HS-5 (cell line): ENCODE data around the gene AFG3L2.
"Not testable (repeated sequence)": the region's sequence is repeated elsewhere in the genome, so short reads cannot be mapped to it uniquely, and the experiment has no call there.

Experiments
- DNase-seq: peaks from one replicate; pipeline ENCODE4 v3.0.0-alpha.2; 2012; ENCODE audit warnings: low read depth

The AFG3L2 gene

DNA sequence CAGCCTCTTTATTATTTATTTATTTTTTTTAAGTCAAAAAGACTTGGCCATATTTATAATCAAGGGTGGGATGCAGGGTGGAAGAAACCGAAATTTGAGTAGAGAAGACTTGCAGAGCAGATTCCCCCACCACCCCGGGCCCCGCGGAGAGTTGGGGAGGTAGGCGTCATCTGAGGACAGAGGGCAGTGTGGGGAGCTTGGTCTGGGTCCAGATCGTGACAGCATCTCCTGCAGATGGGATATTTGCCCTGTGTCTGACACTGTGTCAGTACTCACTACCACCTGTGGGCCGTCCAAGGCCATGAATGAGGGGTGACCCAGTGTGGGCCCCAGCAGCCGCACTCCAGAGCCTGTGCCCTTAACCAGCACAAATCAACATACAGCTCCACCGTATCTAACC, 20.2 kb upstream of the AFG3L2 start:
- no peak for DNase-seq

DNA sequence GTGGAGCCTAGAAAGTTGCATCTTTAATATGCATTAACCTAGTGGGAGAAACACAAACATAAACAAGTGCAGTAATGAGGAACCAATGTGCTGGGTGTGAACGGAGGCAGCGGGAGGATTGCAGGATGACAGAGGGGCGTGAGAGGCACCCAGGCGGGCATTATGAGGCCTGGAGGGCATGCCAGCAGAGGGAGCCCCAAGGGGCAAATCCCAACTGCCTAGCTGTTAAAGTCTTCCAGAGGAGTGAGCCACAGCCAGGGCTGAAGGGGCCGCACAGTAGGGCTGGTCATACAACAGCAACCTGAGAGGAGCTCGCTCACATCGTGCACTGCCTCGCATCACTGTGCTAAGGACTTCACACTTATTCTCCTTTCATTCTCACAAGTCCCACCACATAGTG, 17.4 kb upstream of the AFG3L2 start:
- no peak for DNase-seq

DNA sequence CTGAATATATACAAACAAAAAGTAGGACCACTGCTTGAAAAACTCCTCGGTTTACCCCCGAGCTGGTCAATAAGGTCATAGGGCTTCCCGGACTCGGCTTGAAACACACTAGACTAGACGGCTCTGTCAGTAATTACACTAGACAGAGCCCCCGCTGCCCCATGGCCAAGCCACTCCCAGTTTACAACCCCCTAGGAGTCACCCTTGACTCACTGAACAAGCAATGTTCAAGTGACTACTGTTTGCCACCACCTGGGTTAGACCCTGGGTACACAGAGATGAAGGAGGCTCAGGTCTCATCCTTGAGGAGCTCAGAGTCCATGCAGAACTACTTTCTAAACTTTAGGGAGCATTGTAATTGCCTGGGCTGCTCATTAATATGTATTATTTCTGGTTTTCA, 17.0 kb upstream of the AFG3L2 start:
- no peak for DNase-seq

DNA sequence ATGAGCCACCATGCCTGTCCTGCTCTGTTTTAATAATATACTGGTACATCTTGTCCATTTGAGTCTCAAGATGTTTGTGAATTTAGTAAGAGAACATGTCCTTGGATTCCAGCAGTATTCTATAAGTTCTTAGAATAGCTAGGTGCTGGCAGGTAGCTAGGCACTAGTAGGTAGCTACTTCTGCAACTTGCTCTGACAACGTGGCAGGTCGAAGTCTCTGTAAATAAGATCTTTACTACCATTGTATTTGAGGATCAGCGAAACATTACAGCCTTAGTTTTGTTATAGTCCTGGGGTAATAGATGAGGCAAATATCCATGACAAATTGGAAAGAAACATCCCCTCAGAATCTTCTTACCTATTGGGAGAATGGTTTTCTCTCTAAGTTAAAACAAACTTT, 16.5 kb upstream of the AFG3L2 start:
- no peak for DNase-seq

DNA sequence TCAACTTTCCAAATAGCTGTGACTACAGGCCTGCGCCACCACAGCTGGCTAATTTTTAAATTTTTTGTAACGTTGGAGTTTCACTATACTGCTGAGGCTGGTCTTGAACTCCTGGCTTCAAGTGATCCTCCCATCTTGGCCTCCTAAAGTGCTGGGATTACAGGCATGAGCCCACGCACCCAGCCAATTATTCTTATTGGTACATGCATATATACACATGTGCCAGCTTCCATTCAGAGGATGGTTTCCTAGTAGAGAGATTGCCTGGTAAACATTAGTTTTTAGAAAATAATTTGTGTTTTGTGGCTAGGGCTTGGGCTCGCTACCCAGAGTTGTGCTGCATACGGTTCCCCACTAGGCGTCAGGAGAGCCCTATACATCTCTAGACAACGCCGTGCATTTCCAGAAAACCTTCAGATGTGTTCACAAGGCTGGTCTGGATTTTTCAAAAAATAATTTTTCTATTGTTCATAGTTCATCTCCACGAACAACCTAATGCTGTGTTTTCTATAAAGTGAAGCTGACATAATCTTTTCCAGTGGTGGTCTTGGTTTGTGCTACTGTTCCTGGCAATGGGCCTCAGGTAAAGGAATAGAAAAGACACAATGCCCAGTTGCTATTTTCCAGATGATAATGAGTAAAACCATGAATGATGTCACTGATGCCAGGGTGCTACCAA, 14.6 kb upstream of the AFG3L2 start:
- peak; percentile 25 for DNase-seq

DNA sequence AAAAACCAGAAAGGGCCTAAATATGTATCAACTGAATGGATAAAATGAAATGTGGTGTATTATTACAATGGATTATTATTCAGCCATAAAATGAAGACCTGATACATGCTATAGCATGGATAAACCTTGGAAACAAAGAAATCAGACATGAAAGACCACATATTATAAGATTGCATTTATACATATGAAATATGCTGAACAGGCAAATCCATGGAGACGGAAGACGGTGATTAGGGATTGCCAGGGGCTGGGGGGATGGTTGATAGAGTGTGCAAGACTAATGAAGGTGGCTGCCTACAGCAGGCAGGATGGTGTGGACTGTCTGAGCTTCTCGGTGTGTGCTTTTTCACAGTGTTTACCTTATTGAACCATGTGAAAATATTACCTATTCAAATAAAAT, 11.4 kb upstream of the AFG3L2 start:
- DNase-seq, result no peak

DNA sequence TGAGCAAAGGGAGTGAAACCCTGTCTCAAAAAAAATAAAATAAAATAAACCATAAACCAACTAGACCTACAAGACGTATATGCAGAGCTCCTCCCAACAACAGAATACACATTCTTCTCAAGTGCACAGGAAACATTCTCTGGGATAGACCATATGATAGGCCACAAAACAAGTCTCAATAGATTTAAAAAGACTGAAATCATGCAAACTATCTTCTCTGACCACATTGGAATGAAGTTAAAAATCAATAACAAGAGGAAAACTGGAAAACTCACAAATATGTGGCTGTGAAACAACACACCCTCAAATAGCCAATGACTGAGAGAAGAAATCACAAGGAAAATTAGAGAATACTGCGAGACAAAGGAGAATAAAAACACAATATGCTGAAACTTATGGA, 7.2 kb upstream of the AFG3L2 start:
- no peak for DNase-seq

DNA sequence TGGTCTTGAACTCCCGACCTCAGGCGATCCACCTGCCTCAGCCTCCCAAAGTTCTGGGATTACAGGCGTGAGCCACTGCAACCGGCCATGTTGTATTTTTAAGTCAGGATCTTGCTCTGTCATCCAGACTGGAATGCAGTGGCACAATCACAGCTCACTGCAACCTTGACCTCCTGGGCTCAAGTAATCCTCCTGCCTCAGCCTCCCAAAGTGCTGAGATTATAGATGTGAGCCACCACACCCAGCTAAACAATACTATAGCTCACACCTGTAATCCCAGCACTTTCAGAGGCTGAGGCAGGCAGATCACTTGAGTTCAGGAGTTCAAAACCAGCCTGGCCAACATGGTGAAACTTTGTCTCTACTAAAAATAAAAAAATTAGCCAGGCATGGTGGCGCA, 6.7 kb upstream of the AFG3L2 start:
- DNase-seq, result not testable (repeated sequence)

DNA sequence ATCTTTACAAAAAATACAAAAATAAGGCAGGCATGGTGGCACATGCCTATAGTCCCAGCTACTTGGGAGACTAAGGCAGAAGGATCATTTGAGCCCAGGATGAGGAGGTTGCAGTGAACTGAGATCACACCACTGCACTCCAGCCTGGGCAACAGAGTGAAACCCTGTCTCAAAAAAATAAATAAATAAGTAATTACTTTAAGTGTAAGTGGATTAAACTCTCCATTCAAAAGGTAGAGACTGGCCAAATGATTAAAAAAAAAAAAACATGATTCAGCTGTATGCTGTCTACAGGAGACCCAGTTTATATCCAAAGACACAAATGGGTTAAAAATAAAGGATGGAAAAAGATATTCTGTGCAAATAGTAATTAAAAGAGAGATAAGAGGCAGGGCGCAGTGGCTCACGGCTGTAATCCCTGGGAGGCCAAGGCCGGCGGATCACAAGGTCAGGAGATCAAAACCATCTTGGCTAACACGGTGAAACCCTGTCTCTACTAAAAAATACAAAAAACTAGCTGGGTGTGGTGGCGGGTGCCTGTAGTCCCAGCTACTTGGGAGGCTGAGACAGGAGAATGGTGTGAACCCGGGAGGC, 5.3 kb upstream of the AFG3L2 start:
- DNase-seq, result not testable (repeated sequence)

DNA sequence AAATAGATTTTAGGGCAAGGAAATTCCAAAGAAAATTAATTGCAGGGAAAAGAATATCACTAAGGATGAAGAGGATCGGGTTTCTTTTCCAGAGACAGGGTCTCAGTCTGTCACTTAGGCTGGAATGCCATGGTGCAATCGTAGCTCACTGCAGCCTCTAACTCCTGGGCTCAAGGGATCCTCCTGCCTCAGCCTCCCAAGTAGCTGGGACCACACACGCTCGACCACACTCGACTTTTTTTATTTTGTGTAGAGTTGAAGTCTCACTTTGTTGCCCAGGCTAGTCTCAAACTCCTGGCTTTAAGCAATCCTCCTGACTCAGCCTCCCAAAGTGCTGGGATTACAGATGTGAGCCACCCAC, 1.2 kb upstream of the AFG3L2 start:
- not testable (repeated sequence) for DNase-seq

DNA sequence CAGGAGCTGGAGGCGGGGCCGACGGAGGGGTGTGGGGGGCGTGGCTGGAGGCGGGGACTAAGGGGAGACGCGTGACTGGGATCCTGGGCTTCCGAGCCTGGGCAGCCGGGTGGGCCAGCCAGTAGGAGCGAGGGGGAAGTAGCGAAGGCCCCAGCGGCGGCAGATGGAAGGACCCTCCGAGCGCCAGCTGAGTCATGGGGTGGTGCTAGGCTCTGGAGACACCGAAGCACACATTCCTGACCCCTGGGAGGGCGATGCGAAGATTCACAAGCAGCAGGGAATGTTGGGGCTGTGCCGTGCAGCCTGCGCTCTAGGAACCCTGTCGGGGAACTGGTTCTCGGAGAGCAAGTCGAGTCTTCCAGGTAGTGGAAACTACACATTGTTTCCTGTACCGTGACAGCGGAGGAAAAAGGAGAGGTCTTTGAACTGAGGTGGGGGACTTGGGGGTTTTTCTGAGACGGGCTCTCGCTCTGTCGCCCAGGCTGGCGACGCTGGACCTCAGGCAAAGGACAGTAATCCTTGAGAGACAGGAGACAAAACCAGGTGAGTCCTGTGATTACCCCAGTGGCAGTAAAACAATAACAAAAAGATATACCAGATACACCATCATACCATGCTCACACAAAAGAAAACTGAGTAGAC, 650 bp upstream of the AFG3L2 start:
- DNase-seq, result peak; percentile 85

DNA sequence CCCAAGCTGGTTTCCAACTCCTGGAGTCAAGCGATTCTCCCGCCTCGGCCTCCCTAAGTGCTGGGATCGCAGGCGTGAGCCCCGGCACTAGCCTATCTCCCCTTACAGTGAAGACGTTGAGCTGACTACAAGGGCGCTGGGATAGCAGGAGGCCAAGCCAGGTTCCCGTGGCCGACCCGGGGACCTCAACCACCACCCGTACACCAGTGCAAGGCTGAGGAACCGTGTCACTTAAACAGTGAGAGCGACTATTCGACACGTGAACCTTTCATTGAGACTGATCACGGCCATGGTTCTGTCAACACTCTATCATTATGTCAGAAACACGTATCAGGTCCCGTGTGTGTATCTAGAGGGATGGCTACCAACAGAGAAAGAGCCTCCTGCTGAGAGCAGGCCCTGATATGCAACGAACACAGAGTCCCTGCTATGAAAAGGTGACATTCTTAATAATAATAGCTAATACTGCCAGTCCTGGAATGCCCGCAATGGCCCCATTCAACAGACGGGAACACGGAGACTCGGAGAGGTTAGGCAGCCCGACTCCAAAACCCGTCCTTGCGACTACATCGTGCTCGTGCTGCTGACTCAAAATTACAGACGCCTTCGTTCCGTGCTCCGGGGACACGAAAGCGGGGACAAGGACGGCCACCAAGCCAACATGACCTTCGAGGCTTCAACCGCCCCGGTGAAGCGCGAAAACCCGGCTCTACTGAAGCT, 833 bp downstream of the AFG3L2 start:
- no peak for DNase-seq

DNA sequence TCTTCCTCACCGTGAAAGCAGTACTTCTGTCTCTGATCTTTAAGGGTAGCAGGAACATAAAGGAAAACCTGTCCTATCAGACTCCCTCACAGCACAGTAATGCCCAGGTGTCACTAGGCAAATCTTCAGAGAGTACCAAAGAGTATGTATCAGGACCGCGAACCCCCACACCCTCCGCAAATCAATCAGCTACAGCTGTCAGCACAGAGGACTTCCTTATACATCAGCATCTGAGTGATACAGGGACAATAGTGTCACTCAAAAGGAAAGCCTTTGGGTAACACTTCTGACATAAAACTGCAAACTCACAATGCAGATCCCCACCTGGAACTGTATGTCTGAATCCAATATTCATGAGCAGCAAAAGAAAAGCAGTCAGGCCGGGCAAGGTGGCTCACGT, 2.6 kb downstream of the AFG3L2 start:
- no peak for DNase-seq

DNA sequence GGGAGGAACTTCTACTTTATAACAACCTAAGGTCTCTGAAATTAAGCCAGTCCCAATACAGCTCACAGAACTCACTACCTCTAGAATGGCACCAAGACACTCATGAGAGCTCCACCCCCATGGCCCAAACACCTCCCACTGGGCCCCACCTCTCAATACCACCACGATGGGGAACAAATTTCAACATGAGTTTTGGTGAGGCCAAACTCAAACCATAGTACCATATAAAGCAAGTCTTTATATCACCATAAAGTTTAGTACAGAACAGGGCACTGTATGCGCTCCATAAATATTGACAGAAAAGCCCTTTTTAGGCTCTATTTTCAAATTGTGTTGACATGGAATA, 3.3 kb downstream of the AFG3L2 start:
- no peak for DNase-seq

DNA sequence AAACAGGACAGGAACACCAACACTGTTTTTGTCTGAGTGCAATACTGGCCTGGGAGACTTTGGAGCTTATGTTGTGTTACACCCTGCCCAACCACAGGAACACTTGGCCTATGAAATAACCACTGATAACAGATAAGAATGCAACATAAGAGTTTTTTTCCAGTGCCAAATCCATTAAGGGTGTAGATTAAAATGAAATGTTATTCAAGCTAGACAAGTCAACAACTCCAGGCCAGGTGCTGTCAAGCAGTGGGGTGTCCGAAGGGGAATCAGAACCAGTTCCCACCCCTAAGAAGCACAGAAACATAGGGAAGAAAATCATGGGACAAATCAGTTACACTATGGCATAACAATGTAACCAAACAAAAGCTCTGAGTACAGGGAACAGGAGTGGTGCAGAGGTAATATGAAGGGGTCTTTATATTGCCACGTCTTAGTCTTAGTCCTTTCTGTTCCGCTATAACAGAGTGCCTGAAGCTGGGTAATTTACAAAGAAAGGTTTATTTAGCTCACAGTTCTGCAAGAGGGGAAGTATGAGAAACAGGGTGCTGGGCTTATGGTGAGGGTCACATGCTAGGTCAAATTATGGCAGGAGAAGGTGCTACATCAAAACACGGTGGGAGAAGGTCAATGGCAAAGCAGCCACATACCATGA, 3.8 kb downstream of the AFG3L2 start:
- DNase-seq, result no peak

DNA sequence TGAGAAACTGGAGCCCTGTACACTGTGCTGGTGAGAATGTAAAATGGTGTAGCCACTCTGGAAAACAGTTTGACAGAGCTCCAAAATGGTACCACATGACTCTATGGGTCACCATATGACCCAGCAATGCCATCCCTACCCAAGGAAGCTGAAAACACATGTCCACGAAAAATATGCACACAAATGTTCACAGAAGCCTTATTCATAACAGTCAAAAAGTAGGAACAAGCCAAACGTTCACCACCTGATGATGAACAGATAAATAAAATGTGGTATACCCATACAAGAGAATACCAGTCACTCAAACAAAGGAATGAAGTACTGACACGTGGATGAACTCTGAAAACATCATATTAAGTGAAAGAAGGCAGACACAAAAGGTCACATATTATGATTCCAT, 4.6 kb downstream of the AFG3L2 start:
- DNase-seq, result no peak

DNA sequence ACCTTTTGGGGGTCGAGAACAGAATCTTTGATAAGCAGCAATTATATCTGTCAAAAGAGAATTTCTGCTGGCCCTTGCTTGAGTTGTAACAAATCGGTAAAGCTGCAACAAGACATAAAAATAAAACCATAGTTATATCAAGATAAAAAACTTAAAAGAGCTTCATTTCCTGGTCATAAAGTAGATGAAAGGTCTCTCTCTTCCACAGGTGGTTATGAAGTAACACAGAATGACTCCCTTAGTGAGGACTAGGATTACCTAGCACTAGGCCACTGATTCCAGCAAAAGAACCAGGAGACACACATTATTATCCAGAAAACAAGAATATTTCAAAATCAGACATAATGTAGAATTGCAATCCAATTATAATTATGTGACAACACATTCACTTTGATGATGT, 5.4 kb downstream of the AFG3L2 start:
- no peak for DNase-seq

DNA sequence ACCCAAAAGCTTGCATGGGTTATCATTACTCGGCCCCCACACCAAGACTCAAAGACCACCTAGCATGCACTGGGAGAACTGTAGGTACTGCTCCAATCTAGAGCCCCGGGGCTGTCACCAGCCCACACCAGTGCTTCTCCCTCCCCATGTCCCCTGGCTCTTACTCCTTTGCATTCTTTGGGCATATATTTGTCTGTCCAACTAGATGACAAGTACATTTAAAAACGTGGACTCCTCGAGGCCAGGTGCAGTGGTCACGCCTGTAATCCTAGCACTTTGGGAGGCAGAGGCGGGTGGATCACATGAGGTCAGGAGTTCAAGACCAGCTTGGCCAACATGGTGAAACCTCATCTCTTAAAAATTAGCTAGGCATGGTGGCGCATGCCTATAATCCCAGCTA, 7.8 kb downstream of the AFG3L2 start:
- DNase-seq, result no peak

DNA sequence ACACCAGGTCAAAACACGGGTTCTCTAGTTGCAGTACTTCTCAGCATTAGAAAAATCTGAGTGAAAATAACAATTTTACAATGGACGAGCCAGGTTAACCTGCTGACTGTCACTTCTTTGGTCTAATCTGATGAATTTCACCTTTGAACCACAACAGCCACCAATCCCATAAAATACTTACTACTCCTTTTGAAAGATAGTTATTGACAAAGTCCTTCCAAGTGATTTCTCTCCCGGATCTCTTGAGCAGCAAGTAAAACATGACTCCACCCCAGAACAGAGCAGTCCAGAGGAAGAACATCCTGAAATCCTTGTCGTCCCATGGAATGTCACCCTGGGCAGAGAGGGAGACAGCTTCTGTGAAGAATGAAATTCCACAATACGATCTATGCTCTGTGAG, 10.2 kb downstream of the AFG3L2 start:
- no peak for DNase-seq

DNA sequence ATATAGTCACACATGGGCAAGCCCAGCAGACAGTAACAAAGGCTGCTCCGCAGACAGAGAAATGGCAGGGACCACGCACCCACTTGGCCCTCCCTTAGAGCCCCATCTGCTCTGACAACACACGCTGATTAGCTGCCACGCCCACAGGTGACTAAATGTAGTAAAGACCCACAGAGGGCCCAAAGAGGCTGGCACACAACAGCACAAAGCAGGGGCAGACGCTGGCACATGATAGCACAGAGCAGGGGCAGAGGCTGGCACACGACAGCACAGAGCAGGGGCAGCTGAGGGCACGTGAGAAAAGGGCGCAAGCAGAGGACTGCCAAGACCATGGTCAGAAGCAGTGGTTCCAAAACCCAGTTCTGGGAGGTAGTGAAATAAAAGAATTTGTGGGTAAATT, 10.6 kb downstream of the AFG3L2 start:
- no peak for DNase-seq

DNA sequence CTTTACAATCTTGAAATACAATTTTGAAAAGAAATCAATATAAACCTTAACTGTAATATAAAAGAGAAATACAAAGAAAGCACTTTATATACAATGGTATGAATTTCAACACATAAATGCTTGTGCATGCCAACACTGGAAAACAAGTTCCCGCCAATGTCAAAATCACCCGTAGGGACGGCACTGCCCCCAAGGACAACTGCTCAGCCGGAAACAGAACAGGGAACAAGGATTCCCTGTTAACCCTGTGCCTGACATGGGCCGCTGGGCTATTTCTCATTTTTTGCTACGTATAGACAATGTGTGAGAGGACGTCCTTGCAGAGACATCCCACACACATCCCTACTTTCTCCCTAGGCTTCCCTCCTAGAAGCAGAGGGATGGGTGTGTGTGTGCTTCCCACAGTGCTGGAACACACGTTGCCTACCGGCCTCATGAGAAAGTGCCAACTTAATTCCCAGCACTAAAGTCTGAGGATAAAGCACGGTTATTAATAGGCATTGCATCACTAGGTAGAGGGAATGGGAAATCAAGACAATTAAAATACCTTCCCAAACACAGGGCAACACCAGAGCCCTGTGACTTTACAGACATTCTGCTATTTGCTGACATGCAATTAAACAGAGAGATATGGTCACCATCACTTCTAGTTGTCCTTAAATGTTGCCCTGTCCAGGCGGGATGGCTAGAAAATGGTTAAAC, 14.4 kb downstream of the AFG3L2 start:
- no peak for DNase-seq

DNA sequence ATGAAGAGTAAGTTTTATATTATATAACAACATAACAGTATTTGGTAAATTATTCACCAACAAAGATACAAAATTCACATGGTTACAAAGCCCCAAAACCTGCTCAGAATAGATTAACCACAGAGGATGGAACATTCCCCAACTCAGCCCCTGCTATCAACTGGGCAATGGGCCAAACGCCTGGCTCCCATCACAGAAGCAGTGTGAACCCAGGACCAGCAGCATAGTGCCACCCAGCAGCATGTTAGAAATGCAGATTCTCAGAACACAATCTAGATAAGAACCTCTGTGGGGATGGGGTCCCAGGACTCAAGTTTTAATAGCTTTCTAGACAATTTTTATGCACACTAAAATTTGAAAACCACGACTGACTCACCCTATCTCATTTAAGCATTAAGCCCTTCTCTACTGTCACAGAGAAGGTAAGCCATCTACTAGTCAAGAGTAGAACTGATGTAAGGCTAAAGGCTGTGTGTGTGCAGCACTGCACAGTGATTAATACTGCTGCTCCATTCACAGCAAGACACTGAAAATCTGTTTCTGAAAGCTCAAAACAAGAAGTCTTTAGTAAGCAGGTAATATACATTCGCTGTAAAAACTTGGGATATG, 15.2 kb downstream of the AFG3L2 start:
- no peak for DNase-seq
